H9 (cell line): ENCODE results near the gene LEF1. TPM values are rescaled to one million over a fixed set of nuclear protein-coding genes. Genes with fewer than 3 reads are reported as not detected.

Experiments
- DNase-seq: peaks from one replicate; pipeline ENCODE4 v3.0.0-alpha.2; 2017
- H2AFZ ChIP-seq: one replicate; pipeline ENCODE4 v1.6.1; 2013; ENCODE audit warnings: mild to moderate bottlenecking, low read length, control low read depth, moderate library complexity
- H2AK5ac ChIP-seq: 2 replicates; pipeline ENCODE4 v1.6.1; 2013; ENCODE audit warnings: low read length, control low read depth, mixed read lengths; ENCODE audit not compliant: insufficient read length
- H2BK120ac ChIP-seq: one replicate; pipeline ENCODE4 v1.6.1; 2013; ENCODE audit warnings: low read depth, mild to moderate bottlenecking, low read length, control low read depth, inconsistent platforms; ENCODE audit not compliant: poor library complexity, severe bottlenecking
- H2BK12ac ChIP-seq: 2 replicates; pipeline ENCODE4 v1.6.1; 2013; ENCODE audit warnings: low read length, control low read depth, mixed read lengths, low read depth; ENCODE audit not compliant: insufficient read length
- H2BK15ac ChIP-seq: 2 replicates; pipeline ENCODE4 v1.6.1; 2013; ENCODE audit warnings: low read depth, low read length, control low read depth
- H2BK20ac ChIP-seq: one replicate; pipeline ENCODE4 v1.6.1; 2013; ENCODE audit warnings: low read depth, mild to moderate bottlenecking, low read length, control low read depth, inconsistent platforms; ENCODE audit not compliant: poor library complexity, severe bottlenecking
- H2BK5ac ChIP-seq: 2 replicates; pipeline ENCODE4 v1.6.1; 2013; ENCODE audit warnings: low read length, control low read depth, mixed read lengths; ENCODE audit not compliant: insufficient read length
- H3K14ac ChIP-seq: 2 replicates; pipeline ENCODE4 v1.6.1; 2013; ENCODE audit warnings: low read length, control low read depth; ENCODE audit not compliant: insufficient read depth
- H3K18ac ChIP-seq: 2 replicates; pipeline ENCODE4 v1.6.1; 2013; ENCODE audit warnings: low read depth, mild to moderate bottlenecking, mixed read lengths, low read length, control low read depth; ENCODE audit not compliant: insufficient read length
- H3K23ac ChIP-seq: 2 replicates; pipeline ENCODE4 v1.6.1; 2013; ENCODE audit warnings: low read length, control low read depth, mixed read lengths, low read depth; ENCODE audit not compliant: insufficient read length
- H3K23me2 ChIP-seq: 2 replicates; pipeline ENCODE4 v1.6.1; 2013; ENCODE audit warnings: low read depth, mild to moderate bottlenecking, mixed read lengths, low read length, control low read depth; ENCODE audit not compliant: insufficient read length, poor library complexity, severe bottlenecking
- H3K27ac ChIP-seq: 2 replicates; pipeline ENCODE4 v1.5.1; 2013; ENCODE audit warnings: low read length, control low read depth, mixed read lengths, low read depth; ENCODE audit not compliant: insufficient read length
- H3K27me3 ChIP-seq: 2 replicates; pipeline ENCODE4 v1.6.1; 2013; ENCODE audit warnings: low read length, control low read depth, inconsistent platforms; ENCODE audit not compliant: insufficient read depth
- H3K4ac ChIP-seq: 2 replicates; pipeline ENCODE4 v1.6.1; 2013; ENCODE audit warnings: low read depth, mild to moderate bottlenecking, control low read depth, inconsistent platforms, low read length, moderate library complexity
- H3K4me1 ChIP-seq: 2 replicates; pipeline ENCODE4 v1.6.1; 2013; ENCODE audit warnings: low read length, control low read depth, inconsistent platforms; ENCODE audit not compliant: insufficient read depth
- H3K4me2 ChIP-seq: 2 replicates; pipeline ENCODE4 v1.6.1; 2013; ENCODE audit warnings: low read length, control low read depth, mixed read lengths; ENCODE audit not compliant: insufficient read length, insufficient read depth
- H3K56ac ChIP-seq: 2 replicates; pipeline ENCODE4 v1.6.1; 2013; ENCODE audit warnings: low read depth, mild to moderate bottlenecking, mixed read lengths, low read length, control low read depth; ENCODE audit not compliant: insufficient read length
- H3K79me1 ChIP-seq: 2 replicates; pipeline ENCODE4 v1.6.1; 2013; ENCODE audit warnings: low read depth, mild to moderate bottlenecking, moderate library complexity, low read length, control low read depth, inconsistent platforms; ENCODE audit not compliant: insufficient read depth, poor library complexity, severe bottlenecking
- H3K79me2 ChIP-seq: 2 replicates; pipeline ENCODE4 v1.6.1; 2013; ENCODE audit warnings: low read length, control low read depth, inconsistent platforms; ENCODE audit not compliant: insufficient read depth
- H3K9ac ChIP-seq: 2 replicates; pipeline ENCODE4 v1.6.1; 2013; ENCODE audit warnings: low read length, control low read depth, mixed read lengths; ENCODE audit not compliant: insufficient read length; ENCODE audit errors: extremely low read depth
- H3K9me3 ChIP-seq: one replicate; pipeline ENCODE4 v1.6.1; 2013; ENCODE audit warnings: low read depth, low read length, inconsistent platforms; ENCODE audit not compliant: control insufficient read depth
- H3T11ph ChIP-seq: one replicate; pipeline ENCODE4 v1.6.1; 2013; ENCODE audit warnings: mild to moderate bottlenecking, low read length, control low read depth, inconsistent platforms
- H4K20me1 ChIP-seq: one replicate; pipeline ENCODE4 v1.6.1; 2013; ENCODE audit not compliant: control insufficient read depth, insufficient read length, insufficient read depth
- H4K5ac ChIP-seq: 2 replicates; pipeline ENCODE4 v1.6.1; 2013; ENCODE audit warnings: low read depth, mild to moderate bottlenecking, mixed read lengths, low read length, control low read depth; ENCODE audit not compliant: insufficient read length
- H4K8ac ChIP-seq: replicated peaks from 2 replicates; pipeline ENCODE4 v1.6.1; 2013; ENCODE audit warnings: low read length, control low read depth, mixed read lengths, low read depth; ENCODE audit not compliant: insufficient read length
- H4K91ac ChIP-seq: 2 replicates; pipeline ENCODE4 v1.6.1; 2013; ENCODE audit warnings: low read depth, mild to moderate bottlenecking, moderate library complexity, mixed read lengths, low read length, control low read depth; ENCODE audit not compliant: insufficient read length
- H3K27ac Mint-ChIP-seq, 3 experiments: 2 replicates in 2 of 3; 3 replicates in 1 of 3; pipeline ENCODE4 v1.8.0; 2020 to 2021; ENCODE audit warnings: mixed read lengths in 3 of 3, mild to moderate bottlenecking in 1 of 3, moderate library complexity in 1 of 3
- H3K27me3 Mint-ChIP-seq: 2 replicates; pipeline ENCODE4 v1.8.0; 2021; ENCODE audit warnings: low read depth, mild to moderate bottlenecking, moderate library complexity, mixed read lengths
- H3K36me3 Mint-ChIP-seq, 3 experiments: 2 replicates in 2 of 3; 3 replicates in 1 of 3; pipeline ENCODE4 v1.8.0; 2020 to 2021; ENCODE audit warnings: low read depth in 3 of 3, mixed read lengths in 3 of 3; ENCODE audit not compliant: insufficient read depth in 1 of 3
- H3K4me1 Mint-ChIP-seq, 2 experiments: 2 replicates each; pipeline ENCODE4 v1.8.0; 2020; ENCODE audit warnings: mixed read lengths in 2 of 2
- H3K4me3 Mint-ChIP-seq, 2 experiments: 2 replicates in 1 of 2; 3 replicates in 1 of 2; pipeline ENCODE4 v1.8.0; 2020 to 2021; ENCODE audit warnings: mild to moderate bottlenecking in 2 of 2, mixed read lengths in 2 of 2, moderate library complexity in 1 of 2
- H3K9me3 Mint-ChIP-seq, 2 experiments: 2 replicates in 1 of 2; 3 replicates in 1 of 2; pipeline ENCODE4 v1.8.0; 2020; ENCODE audit warnings: mild to moderate bottlenecking in 2 of 2, mixed read lengths in 2 of 2, moderate library complexity in 1 of 2
- WGBS: extraction: QIAGEN DNeasy Blood & Tissue Kit; methylation state at CpG from one replicate; pipeline ENCODE4 v1.1.7; 2013; ENCODE audit warnings: missing lambda C conversion rate, low lambda C conversion rate, mixed read lengths; ENCODE audit not compliant: insufficient read length; ENCODE audit errors: extremely low coverage; 5-methylcytosine and 5-hydroxymethylcytosine counted together
- total RNA-seq: library from RNA; stranded (reverse); gene quantifications from 2 replicates; pipeline ENCODE4 v1.2.1, GENCODE V29; 2021
- TF ChIP-seq, protein P1 (sequence below): fragments of 200-600 bp; sonication (generic); conservative IDR thresholded peaks from 3 replicates; pipeline ENCODE4 v1.8.0; 2021; ENCODE audit warnings: antibody characterized with exemption, mild to moderate bottlenecking

The LEF1 gene
- total RNA-seq, 1 experiment from 2014 or later: 2.5 TPM

DNA sequence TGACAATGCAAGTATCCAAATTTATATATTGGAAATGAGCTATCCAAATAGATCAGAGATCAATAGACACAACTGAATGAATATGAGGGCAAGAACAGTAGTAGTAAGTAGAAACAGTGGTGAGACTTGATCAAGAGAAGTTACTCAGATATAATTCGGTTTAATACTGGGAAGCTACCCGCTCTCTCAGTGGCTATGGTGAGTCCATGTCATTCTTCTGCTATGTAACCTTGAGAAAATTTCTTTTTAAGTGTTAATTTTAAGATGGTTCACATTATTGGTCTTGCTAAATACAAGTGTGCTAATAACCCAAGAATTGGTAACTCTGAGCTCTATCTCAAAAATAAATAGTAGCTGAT, 53.6 kb downstream of the LEF1 start:
- Mint-ChIP-seq H3K4me3 (no peak overlapping the region), H3K36me3 (no peaks in the 10 kb centered on the region), H3K4me1 (peaks cover 30 to 52% of the 10 kb centered on the region in 2 experiments), H3K9me3 (no peaks in the 10 kb centered on the region), H3K27ac (no peak overlapping the region), H3K27me3 (peaks cover 2% of the 10 kb centered on the region; the same call in 1 of the 2 replicates)
- no peak overlapping the region for H3T11ph ChIP-seq
- H2AK5ac ChIP-seq: no peak overlapping the region
- H4K91ac ChIP-seq: no peak overlapping the region
- H3K27ac ChIP-seq: no peak overlapping the region
- H3K27me3 ChIP-seq: no peaks in the 10 kb centered on the region
- H3K56ac ChIP-seq: no peak overlapping the region
- H2AFZ ChIP-seq: no peak overlapping the region
- peaks cover 5% of the 10 kb centered on the region; the same call in 1 of the 2 replicates for H3K4me1 ChIP-seq
- no peak for DNase-seq
- no peak overlapping the region for H3K9ac ChIP-seq
- H3K79me2 ChIP-seq: no peaks in the 10 kb centered on the region
- H3K4me2 ChIP-seq: no peak overlapping the region
- H3K14ac ChIP-seq: no peak overlapping the region
- no peaks in the 10 kb centered on the region for H3K9me3 ChIP-seq
- no peak overlapping the region for H3K23ac ChIP-seq
- H4K20me1 ChIP-seq: no peaks in the 10 kb centered on the region
- no peak overlapping the region for H3K4ac ChIP-seq
- TF ChIP-seq, protein P1, sequence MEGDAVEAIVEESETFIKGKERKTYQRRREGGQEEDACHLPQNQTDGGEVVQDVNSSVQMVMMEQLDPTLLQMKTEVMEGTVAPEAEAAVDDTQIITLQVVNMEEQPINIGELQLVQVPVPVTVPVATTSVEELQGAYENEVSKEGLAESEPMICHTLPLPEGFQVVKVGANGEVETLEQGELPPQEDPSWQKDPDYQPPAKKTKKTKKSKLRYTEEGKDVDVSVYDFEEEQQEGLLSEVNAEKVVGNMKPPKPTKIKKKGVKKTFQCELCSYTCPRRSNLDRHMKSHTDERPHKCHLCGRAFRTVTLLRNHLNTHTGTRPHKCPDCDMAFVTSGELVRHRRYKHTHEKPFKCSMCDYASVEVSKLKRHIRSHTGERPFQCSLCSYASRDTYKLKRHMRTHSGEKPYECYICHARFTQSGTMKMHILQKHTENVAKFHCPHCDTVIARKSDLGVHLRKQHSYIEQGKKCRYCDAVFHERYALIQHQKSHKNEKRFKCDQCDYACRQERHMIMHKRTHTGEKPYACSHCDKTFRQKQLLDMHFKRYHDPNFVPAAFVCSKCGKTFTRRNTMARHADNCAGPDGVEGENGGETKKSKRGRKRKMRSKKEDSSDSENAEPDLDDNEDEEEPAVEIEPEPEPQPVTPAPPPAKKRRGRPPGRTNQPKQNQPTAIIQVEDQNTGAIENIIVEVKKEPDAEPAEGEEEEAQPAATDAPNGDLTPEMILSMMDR: no peak
- no peaks in the 10 kb centered on the region for H3K23me2 ChIP-seq
- H2BK12ac ChIP-seq: no peak overlapping the region
- no peak overlapping the region for H2BK15ac ChIP-seq
- no peak overlapping the region for H2BK20ac ChIP-seq
- no peak overlapping the region for H2BK120ac ChIP-seq
- H3K18ac ChIP-seq: no peak overlapping the region
- H3K79me1 ChIP-seq: no peaks in the 10 kb centered on the region
- no peak overlapping the region for H4K5ac ChIP-seq
- WGBS: no CpG with 5 or more reads among the region's 2 CpGs
- H2BK5ac ChIP-seq: no peak overlapping the region
- no peak overlapping the region for H4K8ac ChIP-seq
